CD1c-positive myeloid dendritic cell (primary cell): ENCODE measurements around the gene NUP93.

Experiments
- DNase-seq: peaks from one replicate; pipeline ENCODE4 v3.0.0-alpha.2; 2016; ENCODE audit errors: extremely low spot score

The NUP93 gene

DNA sequence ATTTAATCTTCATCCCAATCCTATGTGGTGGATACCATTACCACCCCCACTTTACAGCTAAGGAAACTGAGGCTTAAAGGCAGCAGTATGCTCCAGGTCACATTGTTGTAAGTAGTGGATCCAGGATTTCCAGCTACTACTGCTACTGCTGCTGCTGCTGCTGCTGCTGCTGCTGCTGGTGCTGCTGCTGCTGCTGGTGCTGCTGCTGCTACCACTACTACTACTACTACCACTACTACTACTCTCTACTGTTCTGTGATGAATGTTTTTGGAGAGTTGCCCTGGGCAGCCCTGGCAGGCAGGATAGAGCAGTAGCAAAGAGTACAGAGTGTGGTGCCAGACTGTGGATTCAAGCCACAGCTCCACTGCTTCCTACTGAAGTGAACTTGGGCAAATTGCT is 85.8 kb downstream of the NUP93 start:
- DNase-seq = no peak

DNA sequence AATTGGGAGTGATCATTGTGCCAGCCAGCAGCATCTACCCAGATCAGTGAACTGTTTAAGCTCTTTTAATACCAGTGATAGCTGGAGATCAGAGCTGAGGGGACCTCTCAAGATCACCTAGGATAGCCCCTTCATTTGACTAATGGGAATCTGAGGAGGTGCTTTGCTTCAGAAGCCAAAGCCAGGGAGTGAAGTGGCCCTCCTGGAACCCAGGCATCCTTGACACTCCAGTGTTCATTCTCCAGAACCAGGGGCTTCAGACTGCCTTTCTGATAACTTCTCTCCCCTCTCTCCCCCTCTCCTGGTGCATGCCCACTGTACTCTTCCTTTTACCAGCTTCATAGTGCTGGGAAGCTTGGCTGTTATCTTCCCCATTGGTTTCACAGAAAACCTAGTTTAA is 87.1 kb downstream of the NUP93 start:
- no peak for DNase-seq

DNA sequence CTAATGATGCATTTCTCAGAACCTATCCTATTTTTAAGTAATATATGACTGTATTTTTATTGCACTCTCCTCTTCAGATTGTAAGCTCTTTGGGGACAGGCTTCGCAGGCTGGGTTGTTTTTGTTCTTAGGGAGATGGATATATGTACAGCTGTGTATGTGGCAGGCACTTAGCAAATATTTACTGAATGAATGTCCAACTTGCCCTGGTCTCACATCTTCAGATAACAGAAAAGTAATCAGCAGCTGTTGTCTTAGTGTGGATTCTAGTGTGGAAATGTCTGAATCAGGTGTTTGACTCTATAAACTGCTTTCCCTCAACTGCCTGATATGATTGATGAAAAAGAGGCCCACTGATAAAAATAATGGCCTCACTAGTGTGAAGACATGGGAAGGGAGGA is 88.0 kb downstream of the NUP93 start:
- DNase-seq = no peak

DNA sequence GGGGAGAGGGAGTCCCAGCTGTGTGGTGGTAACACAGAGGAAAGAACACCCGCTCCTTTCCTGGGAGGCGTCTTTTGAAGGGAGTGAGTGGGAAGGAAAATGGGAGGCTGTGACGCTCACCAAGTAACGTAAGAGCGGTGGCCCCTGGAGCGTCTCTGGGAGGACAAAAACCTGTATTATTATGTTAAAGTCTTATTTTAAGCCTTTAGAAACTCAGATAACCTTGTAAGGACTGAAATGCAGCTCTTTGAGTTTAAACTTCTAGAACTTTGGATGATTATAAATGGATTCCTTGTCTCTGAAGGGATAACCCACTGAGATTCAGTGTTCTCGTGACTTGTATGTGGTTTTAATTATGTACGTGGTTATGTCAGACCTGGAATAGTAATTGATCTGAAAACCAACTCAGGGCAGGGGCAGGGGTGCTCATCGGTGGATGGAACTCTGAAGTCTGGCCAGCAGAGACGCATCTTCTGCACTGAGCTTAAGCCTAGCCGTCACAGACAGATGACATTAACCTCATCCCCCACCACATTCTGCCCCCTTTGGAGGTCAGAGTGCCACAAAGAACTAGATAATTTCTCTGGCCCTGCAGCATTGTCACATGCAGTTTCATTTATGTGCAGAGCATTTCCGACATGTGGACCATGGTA is 93.3 kb downstream of the NUP93 start:
- no peak for DNase-seq

DNA sequence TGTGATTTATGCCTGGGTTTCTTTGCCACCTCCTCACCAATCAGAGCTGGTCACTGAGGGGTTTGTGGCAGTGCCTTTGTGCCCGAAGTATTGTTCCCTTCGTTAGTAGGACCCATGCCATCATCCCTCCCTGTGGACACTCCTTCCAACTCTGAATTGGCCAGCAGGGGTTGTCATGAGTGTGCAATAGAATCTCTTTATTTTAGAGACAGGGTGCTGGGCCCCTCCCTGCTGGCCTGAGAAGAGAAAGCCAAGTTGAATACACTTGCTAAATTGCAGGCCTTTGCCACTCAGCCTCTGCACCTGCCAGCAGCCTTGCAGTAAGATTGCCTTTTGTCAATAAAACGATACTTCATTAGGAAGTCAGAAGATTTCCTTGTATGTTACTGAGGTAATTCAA is 94.4 kb downstream of the NUP93 start:
- no peak for DNase-seq

DNA sequence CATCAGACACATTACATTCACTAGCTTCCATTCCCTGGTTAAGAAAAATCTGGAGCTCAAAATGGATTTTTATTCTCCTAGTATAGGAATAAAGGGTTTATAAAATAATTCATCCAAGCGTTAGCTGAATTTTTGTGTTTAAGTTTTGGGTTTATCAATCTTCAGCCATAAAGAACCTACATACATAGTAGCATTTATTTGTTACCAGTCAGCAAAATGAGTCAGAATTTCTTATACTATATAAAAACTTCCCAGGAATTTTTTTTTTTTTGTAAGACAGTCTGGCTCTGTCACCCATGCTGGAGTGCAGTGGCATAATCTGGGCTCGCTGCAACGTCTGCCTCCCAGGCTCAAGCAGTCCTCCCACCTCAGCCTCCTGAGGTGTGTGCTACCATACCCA is 94.9 kb downstream of the NUP93 start:
- no peak for DNase-seq

DNA sequence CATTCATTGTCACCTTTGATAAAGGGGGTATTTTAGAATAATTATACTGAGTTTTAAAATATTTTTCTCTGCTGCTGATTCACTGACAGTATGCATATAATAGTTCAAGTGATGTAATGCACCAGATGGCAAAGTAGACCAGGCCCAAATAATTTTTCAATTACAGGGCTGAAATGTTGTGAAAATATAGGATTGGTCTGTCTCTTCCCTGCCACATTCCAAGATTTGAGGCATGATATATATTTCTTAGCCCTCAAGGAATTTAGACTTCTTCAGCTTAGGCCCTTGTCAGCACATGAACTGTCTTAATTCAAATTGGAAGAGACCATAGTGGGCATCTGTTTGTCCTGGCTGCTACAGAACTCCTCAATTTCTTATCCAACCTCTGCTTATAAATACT is 95.9 kb downstream of the NUP93 start:
- DNase-seq = no peak

DNA sequence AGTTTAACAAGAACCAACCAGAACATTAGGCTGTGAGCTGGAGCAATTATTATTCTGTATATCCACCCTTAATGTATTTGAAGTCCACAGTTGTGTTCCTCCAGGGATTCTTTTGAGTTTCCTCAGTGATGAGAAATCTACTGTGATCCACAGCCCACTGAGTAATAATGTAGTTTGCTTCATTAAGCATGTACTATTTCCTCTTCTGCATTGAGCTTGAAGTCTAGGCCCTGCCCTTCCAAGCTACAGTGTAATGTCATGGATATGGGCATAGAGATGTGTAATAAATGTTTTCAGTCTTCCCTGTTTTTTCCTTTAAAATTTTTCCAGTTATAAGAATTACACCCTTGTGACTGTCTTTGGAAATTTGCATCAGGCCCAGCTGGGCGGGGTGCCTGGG is 98.7 kb downstream of the NUP93 start:
- DNase-seq = no peak

DNA sequence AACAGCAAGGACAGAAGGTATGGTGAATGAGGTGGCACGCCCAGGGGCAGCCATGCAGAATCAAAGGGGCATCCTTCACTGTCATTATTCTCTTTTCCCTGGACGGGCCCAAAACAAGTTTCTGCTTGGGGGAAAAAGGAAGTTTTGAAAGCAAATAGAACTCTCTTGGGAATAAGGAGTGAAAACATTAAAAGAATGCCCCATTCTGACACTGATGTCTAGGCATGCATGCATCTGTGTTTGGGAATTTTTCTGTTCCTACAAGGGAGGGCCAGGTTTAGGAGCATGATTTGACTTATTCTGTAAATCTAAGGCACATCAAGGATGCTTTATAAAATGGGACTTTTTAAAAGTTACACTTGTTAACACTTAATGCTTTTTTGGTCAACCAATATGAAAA is 100.7 kb downstream of the NUP93 start:
- DNase-seq = no peak

DNA sequence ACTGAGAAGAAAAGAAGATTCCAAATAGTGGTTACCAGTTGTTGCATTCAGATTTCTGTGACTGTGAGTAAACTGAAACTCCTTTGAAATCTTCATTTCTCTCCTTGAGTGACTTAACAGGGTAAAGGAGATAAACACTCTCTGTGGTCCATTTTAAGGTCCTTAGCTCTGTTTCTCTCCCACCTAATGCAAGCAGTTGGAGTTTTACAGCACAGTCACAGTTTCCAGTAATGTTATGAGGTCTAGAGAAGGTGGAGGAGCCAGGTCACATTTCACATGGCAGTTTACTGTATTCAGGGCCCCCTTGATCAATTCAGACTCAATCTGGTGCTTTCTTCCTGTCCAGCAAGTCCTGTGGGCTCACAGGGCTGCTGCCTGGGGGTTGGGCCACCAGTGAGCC is 102.8 kb downstream of the NUP93 start:
- DNase-seq = no peak

DNA sequence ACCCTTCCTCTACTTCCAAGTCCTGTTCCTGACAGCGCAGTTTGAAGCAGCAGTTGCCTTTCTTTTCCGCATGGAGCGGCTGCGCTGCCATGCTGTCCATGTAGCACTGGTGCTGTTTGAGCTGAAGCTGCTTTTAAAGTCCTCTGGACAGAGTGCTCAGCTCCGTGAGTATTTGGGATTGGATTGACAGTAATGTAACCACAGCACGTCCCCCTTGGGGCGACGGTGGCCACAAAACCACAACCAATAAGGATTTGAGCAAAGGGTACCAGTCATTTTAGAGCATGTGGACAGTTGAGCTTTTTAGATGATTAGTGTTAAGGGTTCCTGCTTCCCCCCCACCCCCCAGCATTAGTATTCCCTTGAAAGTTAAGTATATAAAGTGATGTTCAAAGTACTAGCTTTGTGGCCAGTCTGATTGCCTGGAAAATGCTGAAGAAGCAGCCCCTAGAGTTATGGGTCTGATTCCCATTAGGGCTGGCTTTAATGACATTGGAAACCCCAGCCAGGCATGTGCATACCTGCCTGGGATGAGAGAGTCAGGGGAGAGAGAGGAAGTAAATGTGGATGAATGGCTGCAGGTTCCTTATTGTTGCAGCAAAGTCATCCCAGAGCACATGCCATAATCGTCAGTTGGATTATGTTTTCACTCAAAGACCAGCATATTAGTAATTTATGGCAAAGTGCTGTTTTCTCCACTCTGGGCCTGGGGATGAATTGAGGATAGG is 103.5 kb downstream of the NUP93 start:
- no peak for DNase-seq

DNA sequence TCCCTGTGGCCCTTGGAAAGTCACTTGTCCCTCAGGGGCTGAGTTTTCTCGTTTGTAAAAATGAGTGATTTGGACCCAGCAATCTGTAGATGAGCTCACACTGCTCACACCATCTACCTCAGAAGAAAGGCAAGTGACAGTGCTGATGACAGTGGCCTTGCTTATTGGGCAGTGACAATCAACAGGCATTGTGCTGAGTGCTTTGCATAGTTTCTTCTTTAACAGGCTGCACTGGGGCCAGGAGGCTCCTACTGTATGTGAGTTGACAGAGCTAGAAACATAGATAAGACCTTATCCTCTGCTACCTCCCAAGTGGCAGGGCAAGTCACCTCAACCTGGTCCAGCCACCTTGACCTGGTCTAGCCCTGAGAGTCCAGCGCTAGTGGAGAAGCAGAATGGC is 105.4 kb downstream of the NUP93 start:
- DNase-seq = no peak

DNA sequence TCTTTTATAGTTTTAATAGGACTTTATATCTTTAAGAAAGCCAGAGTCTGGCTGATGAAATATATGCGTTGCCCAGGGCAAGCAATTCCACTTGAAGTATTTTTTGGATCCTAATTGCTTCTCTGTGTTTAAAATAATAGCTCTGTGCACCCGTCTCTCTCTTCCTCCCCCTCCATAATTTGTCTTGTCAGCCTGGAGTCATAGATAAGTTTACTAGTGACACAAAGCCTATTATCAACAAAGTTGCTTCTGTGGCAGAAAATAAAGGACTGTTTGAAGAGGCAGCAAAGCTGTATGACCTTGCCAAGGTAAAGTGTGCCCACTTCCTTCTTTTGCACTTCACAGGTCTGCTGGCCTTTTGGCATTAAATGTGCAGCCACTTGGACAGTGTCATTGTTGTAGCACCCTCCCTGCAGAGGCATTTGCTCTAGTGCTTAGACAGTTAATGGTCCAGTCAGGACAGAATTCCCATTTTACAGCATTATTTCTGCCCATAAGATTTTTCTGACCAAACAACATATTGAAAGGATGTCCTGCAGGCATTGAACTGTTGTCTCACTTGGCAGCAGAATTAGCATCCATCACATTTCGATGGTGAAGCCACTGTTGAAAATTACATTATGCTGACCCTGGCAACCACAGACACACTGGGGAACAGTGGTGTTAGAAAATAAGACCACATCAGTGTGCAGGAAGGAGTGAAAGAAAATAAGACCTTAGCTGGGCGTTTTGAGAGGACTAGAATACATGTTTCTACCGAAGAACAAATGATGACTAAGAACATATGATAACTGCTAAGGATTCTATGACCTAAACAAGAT is 106.7 kb downstream of the NUP93 start:
- DNase-seq = no peak

DNA sequence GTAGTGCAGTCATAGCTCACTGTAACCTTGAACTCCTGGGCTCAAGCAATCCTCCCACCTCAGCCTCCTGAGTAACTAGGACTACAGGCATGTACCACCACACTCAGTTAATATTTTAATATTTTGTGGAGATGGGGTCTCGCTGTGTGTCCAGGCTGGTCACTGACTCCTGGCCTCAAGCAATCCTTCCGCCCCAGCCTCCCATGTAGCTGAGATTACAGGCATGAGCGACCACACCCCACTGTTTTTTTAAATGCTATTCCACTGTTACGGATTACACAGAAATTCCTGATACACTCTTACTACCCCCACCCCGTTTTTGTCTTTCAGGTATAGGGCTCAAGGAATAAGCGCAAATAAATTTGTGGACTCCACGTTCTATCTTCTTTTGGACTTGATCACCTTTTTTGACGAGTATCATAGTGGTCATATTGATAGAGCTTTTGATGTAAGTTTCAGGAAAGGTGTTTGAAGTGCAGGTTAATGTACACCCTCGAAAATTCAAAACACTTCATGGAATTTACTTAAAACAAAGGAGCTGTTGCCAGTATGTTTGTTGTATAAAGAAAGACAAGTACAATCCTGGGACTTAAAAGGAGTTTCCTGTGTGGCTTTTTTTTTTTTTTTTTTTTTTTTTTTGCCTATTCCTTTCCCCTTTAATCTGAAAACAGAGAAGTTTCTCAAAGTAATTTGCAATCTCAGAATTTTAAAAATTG is 108.9 kb downstream of the NUP93 start:
- DNase-seq = no peak

DNA sequence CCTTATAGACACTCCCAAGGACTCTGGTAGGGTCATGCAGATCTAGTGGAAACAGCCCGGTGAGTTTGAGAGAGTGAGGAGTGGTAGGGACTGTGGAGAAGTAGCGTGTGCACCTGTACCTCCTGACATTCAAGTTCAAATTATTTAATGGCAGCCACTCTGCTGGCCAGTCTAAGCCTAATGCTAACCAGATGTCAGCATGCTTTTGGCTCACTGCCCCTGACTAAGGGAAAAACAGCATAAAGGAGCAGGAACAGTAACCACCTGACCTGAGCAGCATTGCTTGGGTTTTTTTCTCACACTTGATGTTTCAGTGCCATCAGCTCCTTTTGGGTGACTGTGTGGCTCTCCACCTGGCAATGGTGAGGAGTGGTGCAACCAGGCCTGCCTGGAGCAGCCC is 111.3 kb downstream of the NUP93 start:
- DNase-seq = no peak

DNA sequence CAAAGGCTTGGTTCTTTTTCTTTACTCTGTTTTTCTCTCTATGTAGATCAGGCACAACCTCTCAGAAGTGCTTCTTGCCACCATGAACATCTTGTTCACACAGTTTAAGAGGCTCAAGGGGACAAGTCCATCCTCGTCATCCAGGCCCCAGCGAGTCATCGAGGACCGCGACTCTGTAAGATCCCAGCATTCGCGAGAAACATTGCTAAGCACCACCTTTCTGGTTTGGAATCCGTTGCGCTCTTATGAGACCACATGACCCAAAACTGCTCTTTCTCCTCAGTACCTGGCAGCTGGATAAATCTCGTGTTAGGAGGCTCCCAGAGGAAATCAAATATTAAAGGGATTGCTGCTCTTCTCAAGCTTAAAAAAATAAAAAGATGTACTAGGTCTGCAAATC is 111.7 kb downstream of the NUP93 start:
- no peak for DNase-seq

DNA sequence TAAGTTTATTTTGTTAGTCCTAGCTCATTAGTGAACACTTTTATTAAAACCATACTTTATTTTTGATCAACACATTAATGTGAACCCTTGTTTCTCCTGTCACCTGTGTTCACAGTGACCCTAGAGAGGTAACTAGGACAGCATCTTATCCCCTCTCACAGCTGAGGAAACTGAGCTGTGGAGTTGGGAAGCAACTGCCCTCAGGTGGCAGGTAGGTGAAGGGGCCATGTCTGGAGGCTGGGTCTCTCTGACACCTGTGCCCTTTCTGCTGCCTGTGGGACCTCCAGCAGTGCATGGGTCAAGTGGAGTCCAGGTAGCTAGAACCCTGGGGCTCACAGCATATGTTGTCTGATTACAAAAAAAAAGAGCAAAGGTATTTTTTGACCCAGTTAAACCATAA is 112.2 kb downstream of the NUP93 start:
- DNase-seq = no peak

DNA sequence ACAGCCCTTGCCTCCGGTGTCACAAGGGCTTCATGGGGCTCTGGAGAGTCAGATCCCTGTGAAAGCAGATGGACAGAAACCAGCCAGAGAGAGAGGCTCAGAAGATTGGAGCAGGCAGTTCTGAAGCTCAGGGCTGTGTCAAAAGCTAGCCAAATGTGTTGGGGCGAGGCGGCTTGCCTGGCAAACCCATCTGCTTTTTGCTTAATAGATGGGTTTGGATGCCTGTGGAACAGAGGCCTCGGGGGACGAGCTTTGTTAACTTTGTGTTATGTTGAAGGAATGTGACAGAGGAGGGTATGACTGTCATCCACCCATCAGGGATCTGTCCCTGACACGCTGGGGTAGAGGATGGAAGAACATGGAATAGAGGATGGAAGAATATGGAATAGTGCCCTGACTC is 114.1 kb downstream of the NUP93 start:
- DNase-seq = no peak

DNA sequence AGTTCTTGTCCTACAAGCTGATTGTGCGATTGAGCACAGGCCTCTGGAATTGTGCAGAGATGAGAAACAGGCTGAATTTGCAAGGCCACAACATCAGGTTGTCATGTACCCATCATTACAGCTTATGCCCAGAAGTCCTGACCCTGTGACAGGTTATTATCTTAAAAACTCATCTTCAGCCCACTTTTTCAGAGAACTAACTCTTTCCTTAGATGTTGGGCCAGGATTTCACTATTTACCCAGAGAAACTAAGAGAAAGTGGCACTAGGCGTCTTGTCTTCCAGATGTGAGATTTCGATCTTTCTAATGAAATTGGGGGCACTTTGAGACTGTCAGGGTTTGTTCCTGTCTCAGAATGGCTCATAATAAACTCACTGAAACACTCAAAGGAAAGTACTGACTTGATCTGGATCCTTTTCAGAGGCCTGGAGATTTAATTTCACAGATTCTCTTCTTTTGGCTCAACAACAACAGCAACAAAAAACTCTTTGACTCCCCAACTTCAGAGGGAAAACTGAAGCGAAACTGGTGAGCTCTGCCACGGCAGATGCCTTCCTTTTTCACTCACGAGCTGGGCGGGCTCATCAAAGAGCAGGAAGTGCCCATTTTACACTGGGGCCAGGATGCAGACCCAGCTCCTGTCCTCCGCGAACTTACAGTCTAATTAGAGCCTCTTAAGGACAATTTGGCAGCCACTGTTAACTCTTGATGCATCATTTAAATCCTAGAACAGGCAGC is 117.4 kb downstream of the NUP93 start:
- peak; percentile 45 for DNase-seq

DNA sequence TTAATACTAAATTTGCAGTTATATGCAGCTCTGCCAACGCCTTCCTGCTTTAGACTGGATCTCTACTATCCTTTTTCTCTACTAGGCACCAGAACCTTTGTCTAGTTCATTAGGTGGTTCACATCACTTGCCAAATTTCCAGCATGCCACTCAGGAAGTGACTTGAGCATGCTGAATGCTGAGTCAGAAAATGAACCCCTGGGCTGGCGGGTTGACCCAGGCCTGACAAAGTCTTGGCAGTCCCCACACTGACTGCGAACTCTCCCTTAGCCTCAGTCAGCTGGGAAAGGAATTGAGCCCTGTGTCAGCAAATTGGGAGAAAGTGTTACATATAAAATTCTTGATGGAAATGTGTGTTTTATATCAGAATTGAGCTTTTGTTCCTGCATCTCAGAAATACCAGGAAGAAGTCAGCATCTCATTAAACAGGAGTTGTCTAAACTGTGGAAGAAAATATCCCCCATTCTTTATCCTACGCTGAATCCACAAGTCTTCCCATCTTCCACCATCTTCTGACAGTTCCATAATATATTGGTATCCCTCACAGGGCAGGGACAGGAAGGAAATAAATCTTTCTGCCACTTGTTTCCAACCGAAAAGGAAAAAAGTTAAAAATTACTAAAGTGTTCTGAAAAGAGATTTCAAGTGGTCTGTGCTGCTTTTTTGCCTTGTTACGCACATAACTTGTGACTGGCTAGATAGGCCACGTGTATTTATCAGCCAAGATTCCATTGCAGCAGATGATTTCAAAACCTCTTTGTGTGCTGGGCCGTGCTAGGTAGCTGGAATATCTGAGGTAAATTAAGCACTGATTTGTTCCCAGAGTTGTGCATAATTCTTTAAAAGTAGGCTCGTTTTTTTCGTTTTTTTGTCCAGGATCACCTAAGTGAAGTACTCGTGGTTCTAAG is 118.4 kb downstream of the NUP93 start:
- no peak for DNase-seq
